HCT116 (cell line): Measurements from ENCODE around the gene HSPA12B. TPM values are rescaled to one million over a fixed set of nuclear protein-coding genes. Genes with fewer than 3 reads are reported as not detected.

ENCODE experiments used
- ATAC-seq: fragments of 200-7000 bp; cut with Tn5 transposase; 2 replicates; pipeline ENCODE4 v1.9.1; 2020; ENCODE audit warnings: mild to moderate bottlenecking, moderate library complexity
- BruUV-seq: library from RNA; stranded (reverse); fragments of 400-500 nt; replicated peaks from 2 replicates; lab custom pipeline; 2021; lab: Mats Ljungman, UMichigan
- CTCF ChIA-PET: fragments of 300-600 bp; sonication (Branson Sonifier 250); formaldehyde crosslinking; loops from one replicate; lab custom pipeline; 2021; ENCODE audit warnings: antibody characterized with exemption; lab: Charles Lee
- POLR2A ChIA-PET: fragments of 300-600, 350-600 bp; sonication (Branson Sonifier 250); formaldehyde crosslinking; loops from one replicate; lab custom pipeline; 2021; ENCODE audit warnings: antibody characterized with exemption; lab: Charles Lee
- RAD21 ChIA-PET, 2 experiments: fragments of 300-600 bp; sonication (Branson Sonifier 250); formaldehyde crosslinking; loops; one replicate each; lab custom pipeline; 2023; ENCODE audit warnings: low total read pairs in 2 of 2; ENCODE audit not compliant: uncharacterized antibody in 2 of 2, unreplicated experiment in 2 of 2, low non-redundant PET in 1 of 2; lab: Charles Lee
- DNase-seq: peaks from one replicate; pipeline ENCODE4 v3.0.0-alpha.2; 2010; ENCODE audit warnings: low read depth, low spot score
- H2AFZ ChIP-seq: fragments of 200-600 bp; shearing (Covaris generic), sonication (generic); 2 replicates; pipeline ENCODE4 v1.6.1; 2017; ENCODE audit warnings: low read depth, mixed run types, mixed read lengths, antibody characterized with exemption, low read length; ENCODE audit not compliant: poor library complexity, severe bottlenecking
- H3K27ac ChIP-seq: 2 replicates; pipeline ENCODE4 v1.5.1; 2012; ENCODE audit warnings: low read depth, low read length
- H3K27me3 ChIP-seq: fragments of 200-600 bp; sonication (generic); 2 replicates; pipeline ENCODE4 v1.6.1; 2016; ENCODE audit warnings: mixed run types, low read length, mixed read lengths; ENCODE audit not compliant: insufficient read depth
- H3K36me3 ChIP-seq, 2 experiments: fragments of 200-500 bp in 1 of 2; fragments of 200-600 bp in 1 of 2; sonication (Bioruptor generic) in 1 of 2; sonication (generic) in 1 of 2; 2 replicates each; pipeline versions ENCODE4 v1.5.1 to v1.6.1; 2014 to 2016; ENCODE audit warnings: low read length in 2 of 2, inconsistent platforms in 1 of 2, mixed read lengths in 1 of 2, mixed run types in 1 of 2; ENCODE audit not compliant: insufficient read depth in 2 of 2, control insufficient read depth in 1 of 2
- H3K4me1 ChIP-seq, 2 experiments: fragments of 200-600 bp in 1 of 2; sonication (generic) in 1 of 2; 2 replicates each; pipeline versions ENCODE4 v1.5.1 to v1.6.1; 2012 to 2017; ENCODE audit warnings: low read length in 2 of 2, inconsistent platforms in 1 of 2, mild to moderate bottlenecking in 1 of 2, mixed read lengths in 1 of 2, mixed run types in 1 of 2, moderate library complexity in 1 of 2; ENCODE audit not compliant: insufficient read depth in 2 of 2, control insufficient read depth in 1 of 2
- H3K4me2 ChIP-seq: fragments of 200-600 bp; sonication (generic); 2 replicates; pipeline ENCODE4 v1.6.1; 2017; ENCODE audit warnings: mixed run types, low read length, mixed read lengths
- H3K4me3 ChIP-seq, 2 experiments: fragments of 200-600 bp in 1 of 2; sonication (generic) in 1 of 2; replicated peaks in 1 of 2; 2 replicates each; pipeline ENCODE4 v1.5.1; 2011 to 2016; ENCODE audit warnings: low read length in 2 of 2, control low read depth in 1 of 2, low read depth in 1 of 2, mild to moderate bottlenecking in 1 of 2, mixed read lengths in 1 of 2, mixed run types in 1 of 2
- H3K79me2 ChIP-seq: fragments of 200-600 bp; sonication (generic); 2 replicates; pipeline ENCODE4 v1.6.1; 2017; ENCODE audit warnings: mild to moderate bottlenecking, mixed run types, low read length, moderate library complexity, mixed read lengths; ENCODE audit not compliant: insufficient read depth
- H3K9ac ChIP-seq: fragments of 200-600 bp; sonication (generic); 2 replicates; pipeline ENCODE4 v1.6.1; 2016; ENCODE audit warnings: low read length, mixed read lengths
- H3K9me2 ChIP-seq: fragments of 200-600 bp; sonication (generic), shearing (Covaris generic); 2 replicates; pipeline ENCODE4 v1.6.1; 2017; ENCODE audit warnings: mixed run types, mild to moderate bottlenecking, moderate library complexity; ENCODE audit not compliant: insufficient read depth
- H3K9me3 ChIP-seq, 2 experiments: fragments of 200-500 bp in 1 of 2; fragments of 200-600 bp in 1 of 2; sonication (Bioruptor generic) in 1 of 2; sonication (generic) in 1 of 2; 2 replicates each; pipeline ENCODE4 v1.6.1; 2014 to 2017; ENCODE audit warnings: low read length in 2 of 2, mixed read lengths in 2 of 2, inconsistent platforms in 1 of 2, low read depth in 1 of 2, mild to moderate bottlenecking in 1 of 2, mixed run types in 1 of 2, moderate library complexity in 1 of 2; ENCODE audit not compliant: control insufficient read depth in 1 of 2, insufficient read depth in 1 of 2
- H4K20me1 ChIP-seq: fragments of 200-600 bp; sonication (generic), shearing (Covaris generic); 2 replicates; pipeline ENCODE4 v1.6.1; 2017; ENCODE audit warnings: mixed run types, mild to moderate bottlenecking, moderate library complexity; ENCODE audit not compliant: insufficient read depth
- CBX3 ChIP-seq: IDR thresholded peaks from 2 replicates; pipeline ENCODE4 v1.6.1; 2012; ENCODE audit warnings: low read depth
- CEBPB ChIP-seq: IDR thresholded peaks from 2 replicates; pipeline ENCODE4 v1.6.1; 2012; ENCODE audit warnings: low read depth
- CTCF ChIP-seq, 3 experiments: fragments of 200-600 bp in 1 of 3; sonication (generic) in 1 of 3; IDR thresholded peaks in 2 of 3; conservative IDR thresholded peaks in 1 of 3; 2 replicates each; pipeline ENCODE4 v1.5.1; 2012 to 2017; ENCODE audit warnings: low read depth in 2 of 3, low read length in 2 of 3, antibody characterized with exemption in 1 of 3, borderline replicate concordance in 1 of 3, control low read depth in 1 of 3, mild to moderate bottlenecking in 1 of 3, mixed read lengths in 1 of 3, mixed run types in 1 of 3, moderate library complexity in 1 of 3; ENCODE audit not compliant: insufficient read depth in 1 of 3
- EGR1 ChIP-seq: IDR thresholded peaks from 2 replicates; pipeline ENCODE4 v1.6.1; 2012; ENCODE audit warnings: low read depth
- ELF1 ChIP-seq: IDR thresholded peaks from 2 replicates; pipeline ENCODE4 v1.6.1; 2012; ENCODE audit warnings: low read depth, borderline replicate concordance
- EZH2 ChIP-seq: fragments of 200-600 bp; sonication (generic); IDR thresholded peaks from 2 replicates; pipeline ENCODE4 v1.6.1; 2017; ENCODE audit warnings: antibody characterized with exemption, mixed run types
- FOSL1 ChIP-seq: IDR thresholded peaks from 2 replicates; pipeline ENCODE4 v1.6.1; 2012; ENCODE audit warnings: low read depth
- JUND ChIP-seq: IDR thresholded peaks from 2 replicates; pipeline ENCODE4 v1.6.1; 2012
- POLR2AphosphoS5 ChIP-seq: IDR thresholded peaks from 2 replicates; pipeline ENCODE4 v1.6.1; 2011; ENCODE audit warnings: mild to moderate bottlenecking, low read depth, low read length, moderate library complexity
- RAD21 ChIP-seq: IDR thresholded peaks from 2 replicates; pipeline ENCODE4 v1.6.1; 2012; ENCODE audit warnings: low read depth, mild to moderate bottlenecking
- SIN3A ChIP-seq: IDR thresholded peaks from 2 replicates; pipeline ENCODE4 v1.6.1; 2012; ENCODE audit warnings: low read depth
- SRF ChIP-seq: IDR thresholded peaks from 2 replicates; pipeline ENCODE4 v1.6.1; 2012; ENCODE audit warnings: low read depth
- intact Hi-C: fragments of 100-400 bp; cut with micrococcal nuclease; formaldehyde crosslinking; loops from 2 replicates; pipeline ENCODE4 v1.10.0; 2022
- total RNA-seq: library from RNA; stranded (reverse); gene quantifications from one replicate; pipeline ENCODE4 v1.2.1, GENCODE V29; 2021; ENCODE audit not compliant: unreplicated experiment
- TF ChIP-seq, protein P1 (sequence below): IDR thresholded peaks from 2 replicates; pipeline ENCODE4 v1.6.1; 2012
- TF ChIP-seq, protein P2 (sequence below): IDR thresholded peaks from 2 replicates; pipeline ENCODE4 v1.6.1; 2012; ENCODE audit warnings: low read depth
- TF ChIP-seq, protein P3 (sequence below): IDR thresholded peaks from 2 replicates; pipeline ENCODE4 v1.6.1; 2012

Gene HSPA12B
- total RNA-seq, 1 experiment from 2014 or later = not detected

DNA sequence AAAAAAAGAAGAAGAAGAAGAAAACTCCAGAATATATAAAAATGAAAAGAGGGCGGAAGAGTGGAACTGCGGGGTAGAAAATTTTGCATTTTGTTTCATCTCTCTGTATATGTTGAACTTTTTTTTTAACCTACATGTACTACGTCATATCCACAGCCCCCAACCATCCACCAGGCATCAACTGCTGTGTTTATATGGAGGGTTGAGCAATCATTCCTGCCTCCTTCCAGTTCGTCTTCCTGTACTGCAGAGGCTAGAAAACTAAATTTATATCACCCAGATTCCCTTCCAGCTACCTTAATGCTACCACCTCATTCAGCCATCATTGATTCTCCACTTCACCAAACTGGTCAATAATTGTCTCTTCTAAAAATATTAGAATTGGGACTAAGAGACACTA, 10.6 kb upstream of the HSPA12B start:
- H3K4me3 ChIP-seq = no peak overlapping the region
- H3K27ac ChIP-seq = no peak overlapping the region
- CTCF ChIA-PET = interaction anchor here (1.2 kb wide), 1 partner anchor 45 kb away, joined by 3 read pairs; no protein-coding TSS in a partner anchor
- RAD21 ChIA-PET = no interaction called here
- DNase-seq = no peak
- H3K27me3 ChIP-seq = peaks cover 7% of the 10 kb centered on the region
- TF ChIP-seq ELF1 (no peak), RAD21 (no peak), CEBPB (no peak), SRF (no peak), JUND (no peak), SIN3A (no peak), POLR2AphosphoS5 (no peak), CTCF (IDR thresholded peaks at IDR 0.05 in 2 of 3, conservative IDR thresholded peaks at IDR 0.05 in 1 of 3; ENCODE audit: borderline replicate concordance in 1 of 3, insufficient read depth in 1 of 3, low read depth in 2 of 3, low read length in 2 of 3) (no peak), EGR1 (no peak), FOSL1 (no peak), CBX3 (no peak), EZH2 (no peak)
- TF ChIP-seq, protein P1, sequence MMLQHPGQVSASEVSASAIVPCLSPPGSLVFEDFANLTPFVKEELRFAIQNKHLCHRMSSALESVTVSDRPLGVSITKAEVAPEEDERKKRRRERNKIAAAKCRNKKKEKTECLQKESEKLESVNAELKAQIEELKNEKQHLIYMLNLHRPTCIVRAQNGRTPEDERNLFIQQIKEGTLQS = no peak
- TF ChIP-seq, protein P2, sequence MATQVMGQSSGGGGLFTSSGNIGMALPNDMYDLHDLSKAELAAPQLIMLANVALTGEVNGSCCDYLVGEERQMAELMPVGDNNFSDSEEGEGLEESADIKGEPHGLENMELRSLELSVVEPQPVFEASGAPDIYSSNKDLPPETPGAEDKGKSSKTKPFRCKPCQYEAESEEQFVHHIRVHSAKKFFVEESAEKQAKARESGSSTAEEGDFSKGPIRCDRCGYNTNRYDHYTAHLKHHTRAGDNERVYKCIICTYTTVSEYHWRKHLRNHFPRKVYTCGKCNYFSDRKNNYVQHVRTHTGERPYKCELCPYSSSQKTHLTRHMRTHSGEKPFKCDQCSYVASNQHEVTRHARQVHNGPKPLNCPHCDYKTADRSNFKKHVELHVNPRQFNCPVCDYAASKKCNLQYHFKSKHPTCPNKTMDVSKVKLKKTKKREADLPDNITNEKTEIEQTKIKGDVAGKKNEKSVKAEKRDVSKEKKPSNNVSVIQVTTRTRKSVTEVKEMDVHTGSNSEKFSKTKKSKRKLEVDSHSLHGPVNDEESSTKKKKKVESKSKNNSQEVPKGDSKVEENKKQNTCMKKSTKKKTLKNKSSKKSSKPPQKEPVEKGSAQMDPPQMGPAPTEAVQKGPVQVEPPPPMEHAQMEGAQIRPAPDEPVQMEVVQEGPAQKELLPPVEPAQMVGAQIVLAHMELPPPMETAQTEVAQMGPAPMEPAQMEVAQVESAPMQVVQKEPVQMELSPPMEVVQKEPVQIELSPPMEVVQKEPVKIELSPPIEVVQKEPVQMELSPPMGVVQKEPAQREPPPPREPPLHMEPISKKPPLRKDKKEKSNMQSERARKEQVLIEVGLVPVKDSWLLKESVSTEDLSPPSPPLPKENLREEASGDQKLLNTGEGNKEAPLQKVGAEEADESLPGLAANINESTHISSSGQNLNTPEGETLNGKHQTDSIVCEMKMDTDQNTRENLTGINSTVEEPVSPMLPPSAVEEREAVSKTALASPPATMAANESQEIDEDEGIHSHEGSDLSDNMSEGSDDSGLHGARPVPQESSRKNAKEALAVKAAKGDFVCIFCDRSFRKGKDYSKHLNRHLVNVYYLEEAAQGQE = no peak
- TF ChIP-seq, protein P3, sequence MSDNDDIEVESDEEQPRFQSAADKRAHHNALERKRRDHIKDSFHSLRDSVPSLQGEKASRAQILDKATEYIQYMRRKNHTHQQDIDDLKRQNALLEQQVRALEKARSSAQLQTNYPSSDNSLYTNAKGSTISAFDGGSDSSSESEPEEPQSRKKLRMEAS = no peak
- TF ChIP-seq, all 23 proteins: peak for 0
- POLR2A ChIA-PET = no interaction called here
- ATAC-seq = no peak
- Histone ChIP-seq H2AFZ (no peak overlapping the region), H3K9me3 (no peaks in the 10 kb centered on the region), H3K9ac (no peak overlapping the region), H4K20me1 (no peaks in the 10 kb centered on the region), H3K4me2 (no peak overlapping the region), H3K4me1 (no peaks in the 10 kb centered on the region), H3K9me2 (no peaks in the 10 kb centered on the region), H3K36me3 (no peaks in the 10 kb centered on the region), H3K79me2 (no peaks in the 10 kb centered on the region)
- intact Hi-C loops = no loop called here
- BruUV-seq = no TSS peak
